HG03558 (cell line): ENCODE results near the gene FOXL2NB.

Experiments
- ATAC-seq: cut with Tn5 transposase; IDR thresholded peaks from one replicate; pipeline ENCODE4 v1.9.1; 2021; ENCODE audit warnings: moderate number of reproducible peaks; ENCODE audit not compliant: unreplicated experiment; ENCODE audit errors: extremely low read depth

The FOXL2NB gene

GRCh38 chr3:138987181-138987580 is 40.2 kb downstream of the FOXL2NB start:
- ATAC-seq: no peak

DNA sequence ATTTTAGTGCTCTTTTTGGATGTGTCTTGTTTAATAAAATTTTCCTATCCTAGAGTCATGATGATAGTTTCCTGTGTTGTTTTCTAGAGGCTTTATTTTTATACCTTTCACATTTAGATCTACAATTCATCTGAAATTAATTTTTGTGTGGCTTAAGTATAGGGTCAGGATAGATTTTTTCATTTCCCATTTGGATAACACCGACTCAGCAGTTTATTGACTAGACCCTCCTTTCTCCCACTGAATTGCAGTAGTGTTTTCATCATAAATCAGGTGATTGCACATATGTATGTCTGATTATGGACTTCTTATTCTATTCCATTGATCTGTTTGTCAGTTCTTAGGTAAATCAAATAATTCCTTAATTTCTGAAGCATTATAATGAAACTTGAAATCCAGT is 48.7 kb downstream of the FOXL2NB start:
- ATAC-seq: no peak
